K562 (cell line): ENCODE results near the gene CCDC33. TPM values are rescaled to one million over a fixed set of nuclear protein-coding genes. Genes with fewer than 3 reads are reported as not detected.

ENCODE experiments used
- CBFA2T3 ChIP-seq: fragments of 450-650 bp; IDR thresholded peaks from 2 replicates; pipeline ENCODE4 v1.6.1; 2017
- CREB1 ChIP-seq, 2 experiments: sonication (generic) in 1 of 2; formaldehyde crosslinking in 1 of 2; IDR thresholded peaks; 2 replicates each; pipeline versions ENCODE4 v1.6.1 to v1.8.0; 2012 to 2022; ENCODE audit warnings: inconsistent platforms in 1 of 2, mild to moderate bottlenecking in 1 of 2, missing genetic modification reagents in 1 of 2, moderate library complexity in 1 of 2
- CSDE1 ChIP-seq, 2 experiments: fragments of 450-650 bp; IDR thresholded peaks; 2 replicates each; pipeline ENCODE4 v1.6.1; 2016; ENCODE audit warnings: mild to moderate bottlenecking in 1 of 2
- FOXA3 ChIP-seq, 2 experiments: fragments of 450-650 bp in 1 of 2; sonication (generic) in 1 of 2; formaldehyde crosslinking; IDR thresholded peaks in 1 of 2; conservative IDR thresholded peaks in 1 of 2; 2 replicates each; pipeline versions ENCODE4 v1.4.0 to v1.8.0; 2020 to 2022; ENCODE audit warnings: mild to moderate bottlenecking in 2 of 2, missing genetic modification reagents in 1 of 2
- HOXB6 ChIP-seq: fragments of 250-450 bp; sonication (Bioruptor Pico); IDR thresholded peaks from 2 replicates; pipeline ENCODE4 v1.5.1; 2022; ENCODE audit warnings: mild to moderate bottlenecking, borderline replicate concordance
- LARP7 ChIP-seq: fragments of 450-650 bp; IDR thresholded peaks from 2 replicates; pipeline ENCODE4 v1.6.1; 2016
- MAFF ChIP-seq: IDR thresholded peaks from 2 replicates; pipeline ENCODE4 v1.6.1; 2012; ENCODE audit warnings: low read length, improper control_type of control experiment
- MIER1 ChIP-seq: fragments of 450-650 bp; IDR thresholded peaks from 2 replicates; pipeline ENCODE4 v1.6.1; 2016; ENCODE audit warnings: antibody characterized with exemption, mild to moderate bottlenecking, low read depth
- NCOA1 ChIP-seq: fragments of 450-650 bp; IDR thresholded peaks from 2 replicates; pipeline ENCODE4 v1.6.1; 2016; ENCODE audit warnings: low read depth
- NCOA4 ChIP-seq: fragments of 450-650 bp; IDR thresholded peaks from 2 replicates; pipeline ENCODE4 v1.6.1; 2018; ENCODE audit warnings: mild to moderate bottlenecking; ENCODE audit not compliant: partially characterized antibody
- NUFIP1 ChIP-seq: fragments of 450-650 bp; IDR thresholded peaks from 2 replicates; pipeline ENCODE4 v1.6.1; 2018; ENCODE audit not compliant: partially characterized antibody
- RFX7 ChIP-seq: fragments of 250-450 bp; sonication (Bioruptor Pico); IDR thresholded peaks from 2 replicates; pipeline ENCODE4 v1.5.1; 2021; ENCODE audit warnings: mild to moderate bottlenecking
- SMARCA5 ChIP-seq: fragments of 450-650 bp; IDR thresholded peaks from 2 replicates; pipeline ENCODE4 v1.6.1; 2016
- SMARCC2 ChIP-seq: fragments of 450-650 bp; IDR thresholded peaks from 2 replicates; pipeline ENCODE4 v1.6.1; 2017; ENCODE audit warnings: antibody characterized with exemption, moderate library complexity, mild to moderate bottlenecking, low read depth
- STAG1 ChIP-seq: sonication (generic); formaldehyde crosslinking; IDR thresholded peaks from 2 replicates; pipeline ENCODE4 v1.5.0; 2020; ENCODE audit warnings: missing genetic modification reagents, borderline replicate concordance
- TCF7L2 ChIP-seq: fragments of 150-350 bp; IDR thresholded peaks from 2 replicates; pipeline ENCODE4 v1.6.1; 2016; ENCODE audit warnings: low read depth, mild to moderate bottlenecking, low read length, moderate library complexity
- TOE1 ChIP-seq, 2 experiments: fragments of 450-650 bp in 1 of 2; sonication (generic) in 1 of 2; formaldehyde crosslinking in 1 of 2; IDR thresholded peaks; 2 replicates each; pipeline versions ENCODE4 v1.7.1 to v1.8.0; 2016 to 2022; ENCODE audit warnings: borderline replicate concordance in 2 of 2, mild to moderate bottlenecking in 2 of 2, antibody characterized with exemption in 1 of 2, inconsistent platforms in 1 of 2, low read depth in 1 of 2, missing genetic modification reagents in 1 of 2, moderate library complexity in 1 of 2
- U2AF2 ChIP-seq: fragments of 200-400 bp; formaldehyde crosslinking; optimal IDR thresholded peaks from 2 replicates; pipeline ENCODE3; 2017; ENCODE audit warnings: low read depth, mild to moderate bottlenecking, low read length
- ZNF212 ChIP-seq: fragments of 450-650 bp; formaldehyde crosslinking; IDR thresholded peaks from 2 replicates; pipeline ENCODE4 v1.4.0; 2020; ENCODE audit warnings: mild to moderate bottlenecking
- ZNF76 ChIP-seq: fragments of 250-450 bp; sonication (Bioruptor Pico); IDR thresholded peaks from 2 replicates; pipeline ENCODE4 v1.4.0; 2020; ENCODE audit warnings: mild to moderate bottlenecking, moderate library complexity, borderline replicate concordance
- ZNF780A ChIP-seq: fragments of 250-450 bp; sonication (Bioruptor Pico); IDR thresholded peaks from 2 replicates; pipeline ENCODE4 v1.5.0; 2021; ENCODE audit warnings: mild to moderate bottlenecking
- polyA plus RNA-seq, 8 experiments: library from polyadenylated mRNA; depleted of rRNA in 4 of 8; stranded (reverse) in 5 of 8; unstranded in 3 of 8; fragments of >200 nt; fragmentation: Nextera tagmentation in 2 of 8; fragmentation: Illumina TruSeq in 1 of 8; extraction: Ambion mirVana in 2 of 8; extraction: Trizol in 1 of 8; gene quantifications; 2 replicates each; pipeline versions ENCODE4 v1.2.1 to v1.2.3, GENCODE V29; 2011 to 2014; ENCODE audit warnings: inconsistent platforms in 1 of 8, missing spikeins in 1 of 8
- total RNA-seq, 7 experiments: library from RNA; depleted of rRNA in 6 of 7; stranded (reverse); fragments of >200 nt in 6 of 7; fragmentation: Illumina TruSeq in 2 of 7; extraction: Trizol in 2 of 7; gene quantifications; 2 replicates each; pipeline versions ENCODE4 v1.2.1 to v1.2.3, GENCODE V29; 2011 to 2021; ENCODE audit warnings: low replicate concordance in 1 of 7
- TF ChIP-seq, protein P1 (sequence below), 2 experiments: fragments of 450-650 bp; IDR thresholded peaks; 2 replicates each; pipeline ENCODE4 v1.6.1; 2016
- TF ChIP-seq, protein P2 (sequence below): fragments of 450-650 bp; IDR thresholded peaks from 2 replicates; pipeline ENCODE4 v1.6.1; 2016; ENCODE audit warnings: antibody characterized with exemption
- TF ChIP-seq, protein P3 (sequence below): fragments of 450-650 bp; IDR thresholded peaks from 2 replicates; pipeline ENCODE4 v1.6.1; 2016; ENCODE audit warnings: borderline replicate concordance

The CCDC33 gene
- total and polyA plus RNA-seq, 9 of the 15 experiments (the other 6 are each of a cell fraction or from before 2014, with no cell fraction given) = 0.08 to 1.1 (median 0.15) TPM; not detected in 4

DNA sequence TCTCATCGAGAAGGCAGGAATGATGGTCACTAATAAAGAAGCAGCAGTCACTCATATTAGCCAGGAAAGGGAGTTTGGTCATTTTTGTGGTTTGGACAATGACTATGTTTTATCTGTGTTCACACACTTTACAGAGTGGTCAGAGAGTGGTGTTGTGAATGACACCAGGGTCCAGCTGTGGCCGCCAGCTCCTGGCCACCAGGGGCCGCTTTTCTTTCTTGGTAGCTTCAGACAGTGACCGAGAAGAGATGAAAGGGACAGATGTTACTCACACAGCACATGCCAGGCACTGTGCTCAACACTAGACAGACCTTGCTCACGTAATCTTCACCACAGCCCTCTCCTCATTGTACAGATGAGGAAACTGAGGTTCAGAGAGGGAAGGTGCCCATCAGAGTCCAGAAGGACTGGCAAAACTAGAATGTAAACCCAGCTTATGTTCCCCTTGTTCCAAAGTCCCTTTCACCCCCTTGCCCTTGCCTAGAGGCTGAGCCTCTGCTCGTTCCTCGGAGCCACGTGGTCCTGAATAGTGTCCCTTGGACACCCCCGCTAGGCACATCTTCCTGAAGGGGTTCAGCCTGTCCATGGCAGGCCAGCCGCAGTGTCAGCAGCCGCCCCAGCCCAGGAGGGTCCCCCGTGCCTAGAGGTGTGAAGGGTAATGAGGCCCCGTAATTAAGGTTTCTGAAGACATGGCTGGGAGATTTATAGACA, 75.8 kb downstream of the CCDC33 start (continued):
- TF ChIP-seq, protein P1, sequence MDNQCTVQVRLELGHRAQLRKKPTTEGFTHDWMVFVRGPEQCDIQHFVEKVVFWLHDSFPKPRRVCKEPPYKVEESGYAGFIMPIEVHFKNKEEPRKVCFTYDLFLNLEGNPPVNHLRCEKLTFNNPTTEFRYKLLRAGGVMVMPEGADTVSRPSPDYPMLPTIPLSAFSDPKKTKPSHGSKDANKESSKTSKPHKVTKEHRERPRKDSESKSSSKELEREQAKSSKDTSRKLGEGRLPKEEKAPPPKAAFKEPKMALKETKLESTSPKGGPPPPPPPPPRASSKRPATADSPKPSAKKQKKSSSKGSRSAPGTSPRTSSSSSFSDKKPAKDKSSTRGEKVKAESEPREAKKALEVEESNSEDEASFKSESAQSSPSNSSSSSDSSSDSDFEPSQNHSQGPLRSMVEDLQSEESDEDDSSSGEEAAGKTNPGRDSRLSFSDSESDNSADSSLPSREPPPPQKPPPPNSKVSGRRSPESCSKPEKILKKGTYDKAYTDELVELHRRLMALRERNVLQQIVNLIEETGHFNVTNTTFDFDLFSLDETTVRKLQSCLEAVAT (IDR thresholded peaks at IDR 0.05) = peak in 1 of 2 experiments; percentile 77; a peak in 2 of 4 replicates
- TF ChIP-seq RFX7 (CRISPR knock-in tag) = no peak
- TF ChIP-seq STAG1 (CRISPR knock-in tag) = no peak
- no peak for TF ChIP-seq ZNF76 (CRISPR knock-in tag)
- TF ChIP-seq LARP7 = no peak
- TF ChIP-seq NCOA4 = no peak
- peak; percentile 47; the same call in 1 of the 2 replicates for TF ChIP-seq SMARCA5
- TF ChIP-seq CSDE1 (IDR thresholded peaks at IDR 0.05) = no peak
- TF ChIP-seq FOXA3 (CRISPR knock-in tag; conservative IDR thresholded peaks at IDR 0.05 in 1 of 2, IDR thresholded peaks at IDR 0.05 in 1 of 2) = no peak
- no peak for TF ChIP-seq TOE1 (IDR thresholded peaks at IDR 0.05; ENCODE audit: borderline replicate concordance)
- no peak for TF ChIP-seq TOE1 (CRISPR knock-in tag; IDR thresholded peaks at IDR 0.05; ENCODE audit: borderline replicate concordance, low read depth)
- peak; percentile 72 for TF ChIP-seq CBFA2T3
- TF ChIP-seq TCF7L2 = no peak
- TF ChIP-seq, protein P2, sequence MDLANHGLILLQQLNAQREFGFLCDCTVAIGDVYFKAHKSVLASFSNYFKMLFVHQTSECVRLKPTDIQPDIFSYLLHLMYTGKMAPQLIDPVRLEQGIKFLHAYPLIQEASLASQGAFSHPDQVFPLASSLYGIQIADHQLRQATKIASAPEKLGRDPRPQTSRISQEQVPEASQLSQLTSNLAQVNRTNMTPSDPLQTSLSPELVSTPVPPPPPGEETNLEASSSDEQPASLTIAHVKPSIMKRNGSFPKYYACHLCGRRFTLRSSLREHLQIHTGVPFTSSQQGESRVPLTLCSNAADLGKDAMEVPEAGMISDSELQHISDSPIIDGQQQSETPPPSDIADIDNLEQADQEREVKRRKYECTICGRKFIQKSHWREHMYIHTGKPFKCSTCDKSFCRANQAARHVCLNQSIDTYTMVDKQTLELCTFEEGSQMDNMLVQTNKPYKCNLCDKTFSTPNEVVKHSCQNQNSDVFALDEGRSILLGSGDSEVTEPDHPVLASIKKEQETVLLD = no peak
- TF ChIP-seq ZNF780A (CRISPR knock-in tag) = no peak
- TF ChIP-seq U2AF2 = no peak
- TF ChIP-seq ZNF212 = no peak
- TF ChIP-seq MAFF = peak; percentile 26; the same call in 1 of the 2 replicates
- TF ChIP-seq MIER1 = no peak
- no peak for TF ChIP-seq HOXB6 (CRISPR knock-in tag)
- TF ChIP-seq CREB1 (IDR thresholded peaks at IDR 0.05) = no peak
- no peak for TF ChIP-seq CREB1 (CRISPR knock-in tag; IDR thresholded peaks at IDR 0.05)
- no peak for TF ChIP-seq SMARCC2
- no peak for TF ChIP-seq NCOA1
- no peak for TF ChIP-seq NUFIP1
- TF ChIP-seq, protein P3, sequence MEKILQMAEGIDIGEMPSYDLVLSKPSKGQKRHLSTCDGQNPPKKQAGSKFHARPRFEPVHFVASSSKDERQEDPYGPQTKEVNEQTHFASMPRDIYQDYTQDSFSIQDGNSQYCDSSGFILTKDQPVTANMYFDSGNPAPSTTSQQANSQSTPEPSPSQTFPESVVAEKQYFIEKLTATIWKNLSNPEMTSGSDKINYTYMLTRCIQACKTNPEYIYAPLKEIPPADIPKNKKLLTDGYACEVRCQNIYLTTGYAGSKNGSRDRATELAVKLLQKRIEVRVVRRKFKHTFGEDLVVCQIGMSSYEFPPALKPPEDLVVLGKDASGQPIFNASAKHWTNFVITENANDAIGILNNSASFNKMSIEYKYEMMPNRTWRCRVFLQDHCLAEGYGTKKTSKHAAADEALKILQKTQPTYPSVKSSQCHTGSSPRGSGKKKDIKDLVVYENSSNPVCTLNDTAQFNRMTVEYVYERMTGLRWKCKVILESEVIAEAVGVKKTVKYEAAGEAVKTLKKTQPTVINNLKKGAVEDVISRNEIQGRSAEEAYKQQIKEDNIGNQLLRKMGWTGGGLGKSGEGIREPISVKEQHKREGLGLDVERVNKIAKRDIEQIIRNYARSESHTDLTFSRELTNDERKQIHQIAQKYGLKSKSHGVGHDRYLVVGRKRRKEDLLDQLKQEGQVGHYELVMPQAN = no peak
